Breast epithelium (tissue), 3 donors: Measurements from ENCODE around the gene ZNF513.

Experiments
- POLR2A ChIP-seq: fragments of 450-650 bp; IDR thresholded peaks from one replicate; pipeline ENCODE4 v1.6.1; 2016; ENCODE audit warnings: antibody characterized with exemption, mild to moderate bottlenecking, moderate library complexity
- POLR2AphosphoS5 ChIP-seq, 3 donors: sonication (generic); formaldehyde crosslinking; IDR thresholded peaks; one replicate each; pipeline ENCODE4 v1.6.1; 2017; ENCODE audit warnings: antibody characterized with exemption in 3 of 3

DNA sequence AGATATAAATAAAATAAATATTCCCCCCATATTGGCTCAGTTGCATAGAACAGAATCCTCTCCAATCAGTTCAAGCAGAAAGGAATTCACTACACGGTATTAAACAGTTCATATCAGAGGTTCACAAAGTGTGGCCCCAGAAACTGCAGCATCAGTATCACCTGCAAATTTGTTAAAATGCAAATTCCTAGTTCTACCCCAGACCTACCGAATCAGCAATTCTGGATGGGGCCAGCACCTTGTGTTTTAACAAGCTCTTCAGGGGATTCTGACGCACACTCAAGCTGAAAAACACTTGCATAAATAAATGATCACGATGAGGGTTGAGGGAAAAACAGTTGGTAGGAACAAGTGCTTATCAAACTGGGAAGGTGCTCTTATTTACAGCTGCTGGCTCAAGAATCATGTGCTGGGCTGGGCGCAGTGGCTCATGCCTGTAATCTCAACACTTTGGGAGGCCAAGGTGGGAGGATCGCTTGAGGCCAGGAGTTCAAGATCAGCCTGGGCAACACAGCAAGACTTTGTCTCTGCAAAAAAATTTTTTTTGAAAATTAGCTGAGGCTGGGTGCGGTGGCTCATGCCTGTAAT is 30.3 kb downstream of the ZNF513 start:
- TF ChIP-seq POLR2A (no peak), POLR2AphosphoS5 (IDR thresholded peaks at IDR 0.05) (no peak)
